HG03571 (cell line): ENCODE results near the gene C22orf39.

Experiments
- ATAC-seq: cut with Tn5 transposase; IDR thresholded peaks from one replicate; pipeline ENCODE4 v1.9.1; 2021; ENCODE audit not compliant: unreplicated experiment

The C22orf39 gene

DNA sequence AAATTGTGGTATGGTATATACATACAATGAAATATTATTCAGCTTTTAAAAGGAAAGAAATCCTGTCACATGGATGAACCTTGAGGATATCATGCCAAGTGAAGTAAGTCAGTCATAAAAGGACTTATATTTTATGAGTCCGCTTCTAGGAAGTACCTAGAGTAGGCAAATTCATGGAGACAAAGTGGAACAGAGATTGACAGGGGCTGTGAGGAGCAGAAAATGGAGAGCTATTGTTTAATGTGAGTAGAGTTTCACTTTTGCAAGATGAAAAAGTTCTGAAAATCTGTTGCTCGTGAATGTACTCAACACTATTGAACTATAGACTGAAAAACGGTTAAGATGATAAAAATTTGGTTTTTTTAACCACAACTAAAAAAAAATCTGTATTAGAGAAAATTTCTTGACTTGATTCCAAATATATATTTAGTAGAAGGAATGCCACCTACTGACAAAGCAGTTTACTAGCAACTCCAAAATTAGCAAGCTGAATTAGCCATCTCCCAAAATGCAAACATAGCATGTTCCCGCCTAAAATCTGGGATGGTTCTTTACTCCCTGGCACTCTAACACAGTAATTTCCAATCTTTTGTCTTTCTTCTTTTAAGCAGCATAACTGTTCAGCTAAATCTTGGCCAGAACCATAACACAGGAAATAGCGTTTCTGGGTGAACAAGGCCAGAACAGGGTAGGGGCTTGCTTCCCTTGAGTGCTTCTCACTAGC is 30.0 kb upstream of the C22orf39 start:
- ATAC-seq: no peak

DNA sequence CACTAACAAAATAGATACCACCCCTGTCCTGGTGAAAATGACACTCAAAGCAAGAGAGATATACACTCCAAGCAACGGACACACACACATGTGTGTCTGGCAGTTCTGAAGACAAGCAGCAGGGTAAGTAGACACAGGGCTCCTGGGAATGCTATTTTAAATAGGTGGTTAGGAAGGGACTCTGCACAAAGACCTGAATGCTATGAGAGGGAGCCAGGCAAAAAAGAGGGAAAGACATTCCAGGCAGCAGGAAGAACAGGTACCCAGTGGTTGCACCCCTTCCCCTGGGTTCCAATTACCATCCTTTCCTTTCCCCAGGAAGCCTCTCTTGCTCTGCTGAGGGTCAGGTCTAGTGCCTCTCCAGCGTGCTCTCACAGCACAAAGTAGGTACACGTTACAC is 28.5 kb upstream of the C22orf39 start:
- no peak for ATAC-seq

DNA sequence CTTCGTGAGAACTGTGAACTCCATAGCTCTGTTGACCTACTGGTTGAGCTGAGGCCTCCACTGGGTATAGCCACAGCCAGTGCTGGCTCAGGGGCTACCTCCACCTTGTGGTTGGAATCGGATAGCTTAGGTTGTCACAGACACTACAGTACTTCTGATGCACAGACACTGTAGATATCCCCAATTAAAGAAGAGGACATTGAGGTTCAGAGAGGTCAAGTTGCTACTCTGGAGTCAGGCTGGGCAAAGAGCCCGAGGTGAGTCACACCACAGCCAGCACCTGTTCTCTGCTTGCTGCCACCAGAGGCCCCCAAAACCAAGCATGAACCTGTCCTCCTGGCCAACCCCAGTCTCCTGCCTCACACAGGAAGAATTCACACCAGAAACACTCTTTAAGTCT is 26.1 kb upstream of the C22orf39 start:
- ATAC-seq: no peak

DNA sequence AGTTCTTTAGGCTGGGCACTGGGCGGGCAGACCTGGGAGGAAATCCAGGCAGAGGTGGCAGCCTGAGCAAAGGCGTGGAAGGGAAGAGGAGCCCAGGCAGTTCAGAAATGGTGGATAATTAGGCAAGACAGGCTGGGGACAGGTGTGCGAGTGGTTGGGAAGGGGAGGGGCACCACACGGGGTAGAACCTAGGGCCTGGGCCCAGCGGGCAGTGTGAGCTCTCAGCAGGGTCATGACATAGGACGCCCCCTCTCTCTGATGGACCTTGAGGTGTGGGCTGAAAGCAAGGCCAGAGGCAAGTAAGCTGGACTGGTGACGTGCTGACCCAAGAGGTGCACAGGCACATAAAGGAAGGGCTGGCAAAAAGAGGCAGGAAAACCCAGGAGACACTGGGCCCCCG is 24.7 kb upstream of the C22orf39 start:
- ATAC-seq: no peak

DNA sequence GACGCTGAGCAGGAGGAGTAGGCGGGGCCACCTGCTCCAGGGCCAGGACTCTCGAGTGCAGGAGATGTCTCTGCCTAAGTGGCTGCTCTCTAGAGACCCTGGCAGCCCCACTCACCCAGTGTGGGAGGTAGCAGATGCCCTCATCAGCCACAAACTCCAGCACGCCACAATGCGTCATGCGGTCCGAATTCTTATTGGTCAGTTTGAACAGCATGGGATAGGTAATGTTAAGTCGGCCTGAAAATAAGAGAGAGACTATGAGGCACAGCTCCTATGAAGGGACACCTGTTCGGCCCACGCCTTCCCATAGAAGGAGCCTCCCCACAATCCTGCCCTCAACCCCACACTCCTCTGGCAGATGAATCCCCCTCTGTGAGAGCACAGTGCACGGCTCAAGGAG is 24.1 kb upstream of the C22orf39 start:
- no peak for ATAC-seq

DNA sequence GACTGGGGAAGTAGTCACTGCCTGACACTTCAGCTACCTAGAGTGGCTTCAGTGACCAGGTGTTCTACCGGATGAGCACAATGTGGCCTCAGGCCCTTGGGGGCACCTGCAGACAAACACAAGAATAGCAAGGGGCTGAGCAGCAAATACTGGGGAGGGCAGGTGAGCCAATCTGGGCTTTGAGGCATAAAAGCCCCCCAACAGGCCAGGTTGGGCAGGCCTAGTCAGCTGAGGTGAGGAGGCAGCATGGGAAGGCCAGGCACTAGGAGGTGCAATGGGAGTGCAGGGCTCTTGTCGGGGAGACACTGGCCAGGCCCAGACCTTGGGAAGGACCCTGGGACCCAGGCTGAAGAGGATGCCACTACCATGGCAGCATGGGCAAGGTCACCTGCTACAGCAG is 22.5 kb upstream of the C22orf39 start:
- no peak for ATAC-seq

DNA sequence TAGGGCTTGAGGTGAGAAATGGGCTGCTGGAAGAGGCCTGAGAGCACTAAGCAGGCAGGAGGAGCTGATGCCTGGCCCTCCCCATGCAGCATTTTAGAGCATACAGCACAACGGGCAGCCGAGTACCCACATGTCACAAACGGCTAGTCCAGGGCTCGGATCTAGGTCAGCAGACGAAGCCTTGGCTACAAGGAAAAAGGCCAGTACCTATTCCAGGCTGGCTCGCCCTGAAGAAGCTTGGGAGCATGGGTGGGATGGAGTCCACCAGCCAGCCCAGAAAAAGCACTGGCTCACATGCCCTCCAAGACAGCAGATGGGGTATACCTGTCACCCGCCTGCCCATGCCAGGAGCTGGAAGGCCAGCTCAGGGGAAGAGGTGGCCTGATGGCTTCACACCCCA is 21.9 kb upstream of the C22orf39 start:
- ATAC-seq: no peak

DNA sequence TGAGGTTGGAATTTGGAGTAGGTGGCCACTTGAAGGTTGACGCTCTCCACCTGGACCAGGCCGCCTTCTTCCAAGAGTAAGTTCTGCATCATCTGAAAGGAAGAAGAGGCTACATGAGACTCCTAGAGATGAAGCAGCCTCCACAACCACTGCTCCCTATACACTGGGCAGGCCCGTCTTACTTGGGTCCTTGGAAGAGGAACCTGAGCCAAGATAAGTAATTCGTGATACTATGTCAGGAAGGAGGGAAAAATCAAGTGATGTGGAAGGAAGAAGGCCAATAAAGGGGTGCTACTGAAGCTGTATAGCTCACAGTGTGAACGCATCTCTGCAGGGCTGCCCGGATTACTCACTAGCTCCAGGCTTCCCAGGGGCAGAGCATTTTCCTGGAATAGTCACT is 20.4 kb upstream of the C22orf39 start:
- ATAC-seq: no peak

DNA sequence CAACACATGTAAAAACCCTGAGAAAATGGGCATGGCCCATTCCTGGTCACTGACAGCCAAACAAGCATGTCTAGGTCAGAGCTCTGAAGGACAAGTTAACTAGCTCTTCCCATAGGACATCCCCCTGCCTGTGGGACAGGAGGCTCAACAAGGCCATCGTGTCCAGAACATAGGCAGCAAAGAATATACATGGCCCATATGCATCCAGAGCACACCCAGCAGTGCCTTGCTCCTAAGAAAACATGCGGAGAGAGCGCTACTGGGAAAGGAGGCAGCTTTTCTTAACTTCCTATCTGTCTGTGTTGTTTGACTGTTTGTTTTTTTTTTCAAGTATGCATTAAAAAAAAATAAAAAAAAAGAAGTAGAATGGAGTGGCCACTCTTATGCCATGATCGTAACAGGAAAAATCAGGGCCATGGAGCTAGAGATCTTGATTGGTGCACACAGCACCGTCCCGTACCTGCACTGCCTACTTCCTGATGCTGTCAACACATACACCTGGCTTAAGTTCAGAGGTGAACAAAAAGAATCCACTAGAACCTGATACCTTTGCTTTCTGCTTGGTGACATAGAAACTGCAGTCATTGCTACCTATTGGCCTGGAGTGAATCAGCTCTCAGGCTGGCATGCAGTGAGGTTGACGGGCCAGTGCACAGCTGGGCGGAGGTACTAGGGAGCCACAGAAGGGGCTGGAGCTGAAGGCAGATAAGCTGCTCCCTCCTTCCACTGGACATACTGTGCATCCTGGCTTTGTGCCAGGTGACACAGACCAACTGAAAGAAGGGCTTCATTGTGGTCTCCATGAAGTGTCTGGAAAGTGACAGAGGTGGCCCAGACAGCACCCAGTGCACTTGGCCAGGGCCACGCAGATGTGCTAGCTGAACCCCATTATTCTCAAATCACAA is 19.6 kb upstream of the C22orf39 start:
- ATAC-seq: no peak

DNA sequence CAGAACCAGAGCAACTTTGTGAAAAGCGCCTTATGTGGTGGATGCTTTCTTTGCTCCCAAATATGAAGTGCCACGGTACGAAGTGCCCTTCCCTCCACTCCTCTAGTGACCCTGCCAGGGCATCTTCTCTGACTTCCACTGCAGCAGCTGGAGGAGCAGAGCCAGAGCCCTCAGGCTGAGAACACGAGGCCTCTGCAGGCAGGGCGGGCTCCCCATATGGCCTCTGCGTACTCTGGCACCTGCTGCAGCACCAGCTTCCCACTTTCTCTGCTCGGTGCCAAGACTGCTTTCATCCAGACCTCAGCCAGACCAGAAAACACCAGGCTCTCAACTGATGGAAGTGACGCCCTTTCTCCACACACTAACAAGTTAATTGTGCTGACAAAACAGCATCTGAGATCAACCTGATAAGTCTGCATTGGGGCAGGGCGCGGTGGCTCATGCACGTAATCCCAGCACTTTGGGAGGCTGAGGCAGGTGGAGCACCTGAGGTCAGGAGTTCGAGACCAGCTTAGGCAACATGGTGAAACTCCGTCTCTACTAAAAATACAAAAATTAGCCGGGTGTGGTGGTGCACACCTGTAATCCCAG is 18.7 kb upstream of the C22orf39 start:
- no peak for ATAC-seq

DNA sequence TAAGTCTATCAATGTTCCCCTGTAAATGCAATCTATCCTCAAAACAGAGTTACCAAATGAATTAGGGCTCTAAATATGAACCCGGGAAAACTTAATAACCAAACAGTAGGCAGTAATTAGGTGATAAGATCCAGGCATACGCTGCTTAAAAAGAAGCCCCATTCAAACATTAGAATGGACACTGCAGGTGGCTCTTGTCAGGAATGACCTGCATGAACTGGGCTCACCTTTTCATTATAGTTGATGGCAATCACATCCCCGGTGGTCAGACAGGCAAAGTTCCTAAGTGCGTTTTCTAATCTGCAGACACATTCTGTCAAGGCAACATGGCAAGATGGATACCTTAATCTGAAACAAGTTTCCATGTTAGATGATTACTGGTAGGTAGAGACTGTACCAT is 17.5 kb upstream of the C22orf39 start:
- no peak for ATAC-seq

DNA sequence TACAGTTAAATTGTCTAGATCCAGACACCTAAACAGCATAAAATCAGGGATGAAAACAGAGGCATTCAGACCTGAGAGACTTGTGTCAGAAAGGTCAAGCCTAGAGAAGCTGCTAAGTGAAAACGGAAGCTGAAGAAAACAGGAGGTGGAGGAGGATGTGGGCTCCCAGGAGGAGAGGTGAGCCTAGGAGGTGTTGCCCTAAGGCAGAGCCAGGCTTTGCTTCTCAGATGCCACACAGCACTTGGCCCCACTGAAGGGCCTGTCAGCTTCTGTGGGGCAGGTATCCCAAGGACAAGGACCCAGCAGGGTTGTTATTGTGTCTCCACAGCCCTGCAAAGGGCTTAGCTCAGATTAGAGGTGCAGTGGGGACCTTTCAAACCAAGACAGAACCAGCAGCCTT is 17.0 kb upstream of the C22orf39 start:
- no peak for ATAC-seq

DNA sequence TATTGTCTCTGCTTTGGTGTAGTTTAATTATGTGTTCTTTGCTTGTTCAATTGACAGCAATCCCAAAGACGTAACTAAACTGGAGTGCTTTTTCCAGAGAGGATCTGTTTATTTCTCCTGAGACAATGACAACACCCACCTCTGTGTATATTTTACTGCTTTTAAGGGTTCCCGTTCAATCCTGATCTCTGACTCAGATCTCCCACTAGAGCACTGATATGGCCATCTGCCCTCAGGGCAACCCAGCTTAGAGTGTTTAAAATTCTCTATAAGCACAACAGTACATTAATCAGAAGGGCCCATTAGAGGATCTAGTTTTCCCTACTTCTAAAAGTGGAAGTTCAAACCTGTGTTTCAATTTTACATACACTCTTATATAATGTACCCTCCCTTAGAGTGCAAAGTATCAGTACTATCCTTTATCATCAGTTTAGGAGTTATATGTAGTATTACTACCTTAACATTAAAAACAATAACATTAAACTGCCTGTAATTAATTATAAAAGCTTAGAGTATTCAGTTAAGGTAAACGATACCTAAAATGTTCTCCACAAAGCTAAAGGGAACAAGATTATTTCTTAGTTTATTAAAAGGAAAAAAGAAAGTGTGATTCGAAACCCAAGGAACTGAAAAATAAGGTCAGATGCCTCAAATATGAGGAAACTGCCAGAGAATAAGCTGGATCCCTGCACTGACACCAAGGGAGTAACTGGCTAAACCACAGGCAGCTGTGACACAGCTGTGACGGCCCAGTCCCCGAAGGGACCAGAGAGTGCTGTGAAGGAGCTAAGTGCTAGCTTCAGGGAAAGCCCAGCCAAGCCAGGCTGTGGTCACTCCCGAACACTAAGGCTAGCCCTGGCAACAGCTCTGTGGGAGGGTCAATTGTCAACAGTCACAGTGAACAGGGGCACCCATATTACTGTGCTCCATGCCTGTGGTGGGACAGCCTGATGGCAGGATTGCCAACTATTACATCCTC is 16.3 kb upstream of the C22orf39 start:
- no peak for ATAC-seq

DNA sequence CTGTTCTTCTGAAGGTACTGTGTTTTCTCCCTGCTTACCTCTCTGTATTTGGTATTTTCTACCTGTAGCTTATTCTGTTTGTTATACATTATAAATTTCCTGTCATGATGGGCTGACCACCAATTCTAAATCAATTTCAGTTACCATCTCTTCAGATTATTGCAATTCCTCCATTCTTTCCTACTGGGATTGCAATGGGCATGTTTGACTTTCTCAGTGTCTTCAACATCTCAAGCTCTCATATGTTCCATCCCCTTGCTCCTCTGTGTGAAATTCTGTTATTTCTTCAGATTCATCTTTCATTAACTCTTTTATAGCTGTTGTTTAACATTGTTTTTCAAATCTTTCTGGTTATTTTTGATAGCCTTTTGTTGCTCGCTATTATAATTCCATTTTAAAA is 15.5 kb upstream of the C22orf39 start:
- no peak for ATAC-seq

DNA sequence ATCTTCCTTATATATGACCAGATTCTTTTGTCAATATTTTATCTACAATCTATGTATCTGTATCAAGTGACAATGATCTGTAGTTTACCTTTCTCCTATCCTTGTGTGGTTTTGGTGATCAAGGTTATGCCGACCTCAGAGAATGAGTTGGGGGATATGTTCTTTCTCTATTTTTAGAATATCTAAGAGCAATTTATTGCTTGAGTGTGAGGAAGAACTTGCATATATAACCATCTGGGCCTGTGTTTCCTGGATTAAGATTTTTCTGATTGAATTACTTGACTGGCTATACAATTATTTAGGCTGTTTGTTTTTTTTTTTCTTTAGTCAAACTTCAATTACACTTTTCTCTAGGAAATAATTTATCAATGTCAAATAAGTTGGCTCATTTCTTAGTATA is 14.0 kb upstream of the C22orf39 start:
- no peak for ATAC-seq

DNA sequence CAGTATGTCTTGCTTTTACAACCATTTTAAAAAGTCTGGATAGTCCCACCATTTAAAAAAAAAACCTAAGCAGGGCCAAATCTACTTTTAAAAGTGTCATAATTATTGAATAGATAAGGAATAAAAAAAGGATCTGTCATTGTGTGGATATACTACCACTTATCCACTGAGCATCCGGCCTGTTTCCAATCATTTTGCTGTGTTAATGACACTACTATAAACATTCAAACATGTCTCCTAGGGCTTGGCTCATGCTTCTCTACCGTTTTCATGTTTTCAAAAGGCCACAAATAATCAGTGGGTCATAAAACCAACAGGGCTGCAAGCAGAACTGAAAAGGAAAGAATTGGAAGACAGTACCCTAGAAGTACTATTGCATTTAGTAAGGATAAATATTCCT is 12.5 kb upstream of the C22orf39 start:
- ATAC-seq: no peak

DNA sequence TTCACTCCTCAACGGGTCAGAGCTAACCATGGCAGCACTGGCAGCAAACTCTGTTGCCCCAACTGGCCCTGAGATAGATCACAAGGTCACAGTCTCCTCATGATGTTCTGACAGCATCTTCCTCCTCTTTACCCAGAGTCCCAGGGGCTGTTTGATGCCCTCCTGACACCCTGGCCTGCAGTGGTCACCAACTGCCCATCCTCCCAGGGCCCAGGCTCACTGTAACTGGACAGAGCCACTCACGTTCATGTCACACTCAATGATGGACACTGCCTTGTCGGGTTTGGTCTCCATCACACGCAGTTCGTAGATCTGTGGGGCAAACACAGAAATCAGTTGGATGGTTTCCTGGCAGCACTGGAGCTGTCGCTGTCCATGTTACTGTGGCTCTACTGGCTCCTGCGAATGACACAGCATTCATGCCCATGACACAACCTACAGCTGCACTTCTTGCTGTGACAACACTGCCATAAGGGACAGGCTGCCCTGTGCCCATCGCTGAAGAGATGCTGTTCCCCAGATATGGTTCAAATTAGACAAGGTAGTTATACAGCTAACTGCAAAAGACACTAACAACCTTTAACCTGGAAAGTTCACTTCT is 10.4 kb upstream of the C22orf39 start:
- ATAC-seq: no peak

DNA sequence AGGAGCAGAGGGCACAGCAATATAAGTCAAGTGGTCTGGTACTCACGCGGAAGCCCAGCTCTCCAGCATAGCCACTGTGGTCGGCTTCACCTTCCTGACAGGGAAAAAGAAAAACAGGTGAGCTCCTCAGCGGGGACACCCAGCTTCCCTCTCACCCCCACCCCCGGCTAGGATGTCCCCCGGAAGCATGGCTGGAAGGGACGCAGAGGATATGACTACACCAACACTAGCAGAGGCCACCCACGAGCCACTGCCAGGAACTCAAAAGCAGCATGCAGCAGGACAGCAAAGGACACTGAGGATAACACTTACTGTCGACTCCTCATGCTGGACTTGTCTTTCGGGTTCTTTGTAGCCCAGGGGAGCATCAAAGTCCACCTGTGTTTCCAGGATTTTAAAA is 9.0 kb upstream of the C22orf39 start:
- no peak for ATAC-seq

DNA sequence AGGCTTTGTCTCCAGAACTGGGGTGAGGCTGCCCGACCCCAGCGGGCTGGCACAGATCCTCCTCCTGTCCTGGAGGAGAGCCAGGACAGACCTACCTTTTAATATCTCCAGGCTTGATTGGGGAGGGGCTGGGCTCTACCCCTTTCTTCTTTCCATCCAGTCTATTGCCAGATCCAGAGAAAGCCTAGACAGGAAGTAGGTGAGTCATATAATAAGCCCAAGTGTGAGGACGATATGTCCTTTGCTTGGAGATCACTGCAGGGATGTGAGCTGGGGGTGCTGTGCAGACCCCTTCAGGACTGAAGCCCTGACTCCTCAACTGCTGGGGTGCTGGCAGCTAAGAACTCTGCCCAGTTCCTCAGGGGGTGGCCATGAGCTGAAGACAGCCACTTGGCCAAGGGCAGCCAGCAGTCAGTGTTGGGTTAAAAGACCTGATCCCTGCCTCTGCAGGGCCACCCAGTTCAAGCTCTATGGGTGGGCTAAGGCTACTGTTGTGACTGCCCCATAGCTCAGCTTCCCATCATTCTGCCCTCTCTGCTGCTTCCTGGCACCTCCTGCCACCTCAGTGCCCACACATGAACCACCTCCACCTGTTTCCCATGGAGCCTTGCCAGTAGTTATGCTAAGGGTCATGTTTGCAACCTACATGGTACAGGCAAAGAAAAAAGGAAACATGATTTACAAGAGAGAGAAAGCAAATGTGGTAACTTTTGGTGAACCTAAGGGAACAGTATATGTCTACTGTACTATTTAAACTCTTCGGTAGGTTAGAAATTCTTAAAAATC is 8.3 kb upstream of the C22orf39 start:
- ATAC-seq: no peak

DNA sequence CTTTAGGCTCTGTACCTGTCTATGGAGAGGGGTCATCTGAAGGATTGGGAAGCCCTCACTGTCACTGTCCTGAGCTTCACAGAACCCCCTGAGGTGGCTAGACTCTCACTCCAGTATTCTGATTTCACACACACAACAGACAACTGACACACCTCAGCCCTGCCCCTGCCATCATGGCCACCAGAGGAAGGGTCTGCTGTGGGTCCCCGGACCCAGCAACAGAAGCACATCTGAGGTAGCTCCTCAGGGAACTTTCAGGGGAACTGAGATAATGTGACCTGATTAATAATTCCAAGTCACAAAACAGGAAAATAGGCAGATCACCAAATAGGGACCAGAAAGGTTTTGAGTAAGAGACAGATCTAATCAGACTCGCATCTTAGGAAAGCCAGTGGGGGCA is 7.5 kb upstream of the C22orf39 start:
- ATAC-seq: no peak
